ENCODE results near the gene TSSC4. TPM values are rescaled to one million over a fixed set of nuclear protein-coding genes. Genes with fewer than 3 reads are reported as not detected.

TSSC4 gene
- total RNA-seq, 1 experiment from 2014 or later = 47.1 TPM

- H3K9me2 ChIP-seq (ENCODE audit: insufficient read depth) = no peaks in the 10 kb centered on the region
- no peak overlapping the region for H3K9ac ChIP-seq (ENCODE audit: low read length)
- intact Hi-C loops (cut with micrococcal nuclease) = no loop called here
- no peaks in the 10 kb centered on the region for H4K20me1 ChIP-seq (ENCODE audit: insufficient read depth)
- RAD21 ChIA-PET (ENCODE audit: low non-redundant PET in 1 of 2, low total read pairs in 2 of 2, uncharacterized antibody in 2 of 2, unreplicated experiment in 2 of 2) = no interaction called here
- TF ChIP-seq ZBTB33 (IDR thresholded peaks at IDR 0.05; ENCODE audit: extremely low read depth, insufficient replicate concordance, low read length) (no peak), CEBPB (IDR thresholded peaks at IDR 0.05; ENCODE audit: low read depth) (no peak)
- BruUV-seq (replicated peaks) = no TSS peak
- no peak overlapping the region for H3K27ac ChIP-seq (ENCODE audit: low read depth, low read length)
- H3K4me3 ChIP-seq (replicated peaks in 1 of 2; ENCODE audit: low read depth in 1 of 2, low read length in 2 of 2) = no peak overlapping the region
- H3K27me3 ChIP-seq (ENCODE audit: insufficient read depth, low read length) = no peaks in the 10 kb centered on the region
- CTCF ChIA-PET = interaction anchor here (0.8 kb wide), 1 partner anchor 99 kb away, joined by 3 read pairs; no protein-coding TSS in a partner anchor
- no peaks in the 10 kb centered on the region for H3K4me1 ChIP-seq (ENCODE audit: control insufficient read depth in 1 of 2, insufficient read depth in 2 of 2, low read length in 2 of 2)
- no peaks in the 10 kb centered on the region for H3K79me2 ChIP-seq (ENCODE audit: insufficient read depth, low read length)
- DNase-seq (ENCODE audit: low read depth, low spot score) (no peak), ATAC-seq (no peak)
- H2AFZ ChIP-seq (ENCODE audit: low read depth, low read length, poor library complexity, severe bottlenecking) = no peak overlapping the region
- H3K4me2 ChIP-seq (ENCODE audit: low read length) = no peak overlapping the region
- POLR2A ChIA-PET = no interaction called here
- H3K9me3 ChIP-seq (ENCODE audit: control insufficient read depth in 1 of 2, insufficient read depth in 1 of 2, low read depth in 1 of 2, low read length in 2 of 2) = no peaks in the 10 kb centered on the region
- no peaks in the 10 kb centered on the region for H3K36me3 ChIP-seq (ENCODE audit: control insufficient read depth in 1 of 2, insufficient read depth in 2 of 2, low read length in 2 of 2)
These were observed 31.6 kb downstream of the TSSC4 start for GRCh38 chr11:2432171-2432621.

DNA sequence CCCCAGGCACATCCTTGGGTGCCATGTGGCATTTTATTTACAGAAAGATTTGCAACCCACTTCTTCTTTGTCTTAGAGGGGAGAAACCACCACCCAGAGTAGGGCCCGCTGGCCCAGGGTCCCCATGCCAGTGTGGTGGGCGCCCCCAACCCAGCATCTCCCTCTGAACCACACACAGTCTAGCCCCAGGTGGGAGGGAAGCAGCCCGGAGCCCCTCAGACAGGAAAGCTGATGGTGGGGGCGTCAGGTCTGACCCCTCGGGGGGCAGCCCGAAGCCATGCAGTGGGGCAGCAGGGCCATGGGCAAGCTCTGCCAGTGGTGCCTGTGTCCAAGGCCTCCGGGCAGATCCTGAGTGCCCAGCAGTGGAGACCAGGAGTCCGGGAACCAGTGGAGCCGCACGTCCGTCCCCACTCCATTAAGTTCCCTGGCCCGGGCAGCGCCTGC is 32.1 kb downstream of the TSSC4 start:
- ChIA-PET POLR2A (no interaction called here), CTCF (interaction anchor here (0.8 kb wide), 1 partner anchor 99 kb away, joined by 3 read pairs; no protein-coding TSS in a partner anchor)

More for the DNA sequence above, 32.1 kb downstream of the TSSC4 start:
- RAD21 ChIA-PET (ENCODE audit: low non-redundant PET in 1 of 2, low total read pairs in 2 of 2, uncharacterized antibody in 2 of 2, unreplicated experiment in 2 of 2) = no interaction called here
- Histone ChIP-seq H3K4me3 (replicated peaks in 1 of 2; ENCODE audit: low read depth in 1 of 2, low read length in 2 of 2) (no peak overlapping the region), H3K27ac (ENCODE audit: low read depth, low read length) (no peak overlapping the region), H3K4me1 (ENCODE audit: control insufficient read depth in 1 of 2, insufficient read depth in 2 of 2, low read length in 2 of 2) (no peaks in the 10 kb centered on the region), H3K36me3 (ENCODE audit: control insufficient read depth in 1 of 2, insufficient read depth in 2 of 2, low read length in 2 of 2) (no peaks in the 10 kb centered on the region), H4K20me1 (ENCODE audit: insufficient read depth) (no peaks in the 10 kb centered on the region), H2AFZ (ENCODE audit: low read depth, low read length, poor library complexity, severe bottlenecking) (no peak overlapping the region), H3K79me2 (ENCODE audit: insufficient read depth, low read length) (no peaks in the 10 kb centered on the region), H3K9me2 (ENCODE audit: insufficient read depth) (no peaks in the 10 kb centered on the region), H3K9ac (ENCODE audit: low read length) (no peak overlapping the region), H3K27me3 (ENCODE audit: insufficient read depth, low read length) (no peaks in the 10 kb centered on the region), H3K4me2 (ENCODE audit: low read length) (no peak overlapping the region), H3K9me3 (ENCODE audit: control insufficient read depth in 1 of 2, insufficient read depth in 1 of 2, low read depth in 1 of 2, low read length in 2 of 2) (no peaks in the 10 kb centered on the region)
- intact Hi-C loops (cut with micrococcal nuclease) = no loop called here
- ATAC-seq (no peak), DNase-seq (ENCODE audit: low read depth, low spot score) (no peak)
- no TSS peak for BruUV-seq (replicated peaks)
- no peak for TF ChIP-seq SIN3A (IDR thresholded peaks at IDR 0.05; ENCODE audit: low read depth)

Data from HCT116 (cell line).